Activated CD4-positive, alpha-beta T cell treated with anti-CD3 and anti-CD28 coated beads, Interleukin-2, amount 50 U/mL, for 1 hour (primary cell): ENCODE measurements around the gene CKAP4.

Experiments
- DNase-seq: peaks from one replicate; pipeline ENCODE4 v3.0.0-alpha.2; 2020

Gene CKAP4

GRCh38 chr12:106194351-106194750 is 53.5 kb downstream of the CKAP4 start:
- no peak for DNase-seq

GRCh38 chr12:106193394-106194215 is 54.2 kb downstream of the CKAP4 start:
- no peak for DNase-seq

- no peak for DNase-seq
These were observed 55.0 kb downstream of the CKAP4 start for GRCh38 chr12:106192659-106193393.

GRCh38 chr12:106190581-106190980 is 57.2 kb downstream of the CKAP4 start:
- DNase-seq: no peak

- no peak for DNase-seq
These were observed 58.5 kb downstream of the CKAP4 start for GRCh38 chr12:106189341-106189740.

GRCh38 chr12:106188256-106188655 is 59.6 kb downstream of the CKAP4 start:
- DNase-seq: no peak
